Tibial artery (tissue), 4 donors: ENCODE measurements around the gene TMTC4.

Experiments used
- DNase-seq, 2 donors: peaks; one replicate each; pipeline ENCODE4 v3.0.0-alpha.2; 2019
- H3K27ac ChIP-seq, 2 donors: fragments of 200-600 bp; sonication (generic) in 1 of 2; 1 replicate in 1 of 2; 2 replicates in 1 of 2; pipeline ENCODE4 v1.5.1; 2018 to 2019; ENCODE audit warnings: mild to moderate bottlenecking in 1 of 2
- H3K27me3 ChIP-seq, 2 donors: fragments of 200-600 bp; sonication (generic) in 1 of 2; one replicate each; pipeline versions ENCODE4 v1.5.1 to v1.6.0; 2016 to 2019
- H3K36me3 ChIP-seq, 3 donors: fragments of 200-600 bp; sonication (generic) in 2 of 3; one replicate each; pipeline ENCODE4 v1.5.1; 2016 to 2019; ENCODE audit warnings: mild to moderate bottlenecking in 2 of 3
- H3K4me1 ChIP-seq, 4 donors: fragments of 200-600 bp; sonication (generic) in 2 of 4; 1 replicate in 3 of 4; 2 replicates in 1 of 4; pipeline ENCODE4 v1.5.1; 2016 to 2019
- H3K4me3 ChIP-seq, 2 donors: fragments of 200-600 bp; sonication (generic) in 1 of 2; 1 replicate in 1 of 2; 2 replicates in 1 of 2; pipeline ENCODE4 v1.5.1; 2018 to 2019; ENCODE audit warnings: mild to moderate bottlenecking in 2 of 2
- H3K9me3 ChIP-seq, 3 donors: fragments of 200-600 bp; sonication (generic) in 1 of 3; one replicate each; pipeline ENCODE4 v1.5.1; 2016 to 2019
- CTCF ChIP-seq, 2 experiments: fragments of 200-600 bp in 1 of 2; fragments of 450-650 bp in 1 of 2; IDR thresholded peaks; one replicate each; pipeline ENCODE4 v1.5.1; 2017 to 2019; ENCODE audit warnings: antibody characterized with exemption in 2 of 2, mild to moderate bottlenecking in 1 of 2, moderate library complexity in 1 of 2
- intact Hi-C: fragments of 100-400 bp; cut with DNase I; formaldehyde crosslinking; loops from one replicate; pipeline ENCODE4 v1.15.0; 2023; ENCODE audit warnings: low total_unique reads

TMTC4 gene

GRCh38 chr13:100673376-100673712 lies 1.3 kb downstream of the TMTC4 start:
- peak overlapping the region; percentile 50 to 72 for H3K27ac ChIP-seq
- no peak for DNase-seq
- H3K4me3 ChIP-seq = peak overlapping the region; percentile 89 to 94
- H3K9me3 ChIP-seq = no peaks in the 10 kb centered on the region
- intact Hi-C loops = loop anchor here (10.0 kb wide), 1 partner anchor 719 kb away; no protein-coding TSS in a partner anchor
- no peak for TF ChIP-seq CTCF (IDR thresholded peaks at IDR 0.05)
- H3K27me3 ChIP-seq = no peaks in the 10 kb centered on the region
- H3K4me1 ChIP-seq = peaks cover 0 to 20% (median 13%) of the 10 kb centered on the region in 4 donors
- peaks cover 0 to under 1% (median 0%) of the 10 kb centered on the region in 3 donors for H3K36me3 ChIP-seq

DNA sequence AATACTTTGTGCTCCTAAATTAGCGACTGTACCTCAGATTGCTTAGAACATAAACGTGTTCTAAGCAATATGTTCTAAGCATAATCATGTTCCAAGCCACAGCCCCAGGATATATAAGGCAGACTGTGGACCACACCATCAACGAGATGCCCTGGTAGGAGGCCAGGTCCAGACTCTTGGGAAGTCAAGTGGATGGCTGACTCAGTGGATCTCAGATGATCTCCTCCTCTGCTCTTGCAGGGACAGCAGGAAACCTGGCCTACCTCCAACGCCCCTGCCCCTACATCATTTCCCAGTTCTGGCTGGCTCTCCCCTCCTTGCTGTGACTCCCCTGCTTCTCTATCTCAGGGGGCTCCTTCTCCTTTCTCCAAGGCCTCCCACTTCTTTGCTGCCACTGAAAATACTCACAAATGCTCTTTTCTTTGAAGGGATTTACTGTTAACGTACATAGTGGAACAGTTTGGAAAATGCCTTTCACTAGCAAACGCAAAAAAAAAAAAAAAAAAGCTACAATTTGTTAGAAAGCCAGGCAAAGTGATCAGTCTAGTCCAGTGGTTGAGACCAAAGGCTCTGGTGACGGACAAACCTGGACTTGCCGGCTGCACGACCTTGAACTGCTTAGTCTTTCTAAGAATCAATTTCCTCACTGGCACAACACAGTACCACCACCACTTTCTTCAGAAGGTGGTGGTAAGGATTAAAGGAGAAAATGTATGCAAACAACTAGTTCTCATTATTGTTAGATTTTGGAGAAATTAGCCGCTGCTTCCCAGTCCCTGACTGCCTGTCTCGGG lies 3.0 kb downstream of the TMTC4 start:
- no peak overlapping the region for H3K4me3 ChIP-seq
- H3K27ac ChIP-seq = no peak overlapping the region
- H3K36me3 ChIP-seq = peaks cover 0 to 18% (median 13%) of the 10 kb centered on the region in 3 donors
- peaks cover 0 to 20% (median 13%) of the 10 kb centered on the region in 4 donors for H3K4me1 ChIP-seq
- H3K9me3 ChIP-seq = no peaks in the 10 kb centered on the region
- intact Hi-C loops = loop anchor here (10.0 kb wide), 1 partner anchor 717 kb away; no protein-coding TSS in a partner anchor
- TF ChIP-seq CTCF (IDR thresholded peaks at IDR 0.05) = no peak
- no peak for DNase-seq
- no peaks in the 10 kb centered on the region for H3K27me3 ChIP-seq

GRCh38 chr13:100668408-100668807 lies 6.2 kb downstream of the TMTC4 start:
- no peak for DNase-seq
- Histone ChIP-seq H3K4me3 (no peak overlapping the region), H3K27me3 (no peaks in the 10 kb centered on the region), H3K36me3 (peaks cover 7 to 45% (median 27%) of the 10 kb centered on the region in 3 donors), H3K9me3 (no peaks in the 10 kb centered on the region), H3K27ac (no peak overlapping the region), H3K4me1 (peaks cover 0 to 11% (median 6%) of the 10 kb centered on the region in 4 donors)
- intact Hi-C loops = no loop called here
- no peak for TF ChIP-seq CTCF (IDR thresholded peaks at IDR 0.05)

DNA sequence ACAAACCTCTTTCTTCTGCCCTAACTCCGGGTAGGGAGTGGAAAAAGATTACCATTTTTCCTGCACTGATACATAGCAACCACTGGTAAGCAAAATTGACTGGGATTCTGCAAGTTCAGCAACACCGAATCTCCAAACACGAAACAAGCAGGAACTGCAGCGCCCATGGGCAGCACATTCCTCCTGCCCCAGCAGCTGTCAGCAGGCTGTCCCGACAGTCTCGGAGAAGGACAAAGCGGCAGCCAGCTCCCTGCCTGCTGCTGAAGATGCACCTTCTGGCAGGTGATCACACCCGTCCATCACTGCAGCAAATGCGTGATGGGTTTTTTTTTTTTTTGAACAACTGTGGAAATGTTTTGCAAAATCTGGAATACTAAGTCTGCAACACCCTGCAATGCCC lies 6.7 kb downstream of the TMTC4 start:
- Histone ChIP-seq H3K4me3 (no peak overlapping the region), H3K4me1 (peaks cover 0 to 6% (median 1%) of the 10 kb centered on the region in 4 donors), H3K27me3 (no peaks in the 10 kb centered on the region), H3K36me3 (peaks cover 7 to 50% (median 32%) of the 10 kb centered on the region in 3 donors), H3K9me3 (no peaks in the 10 kb centered on the region), H3K27ac (no peak overlapping the region)
- no peak for TF ChIP-seq CTCF (IDR thresholded peaks at IDR 0.05)
- DNase-seq = no peak
- intact Hi-C loops = no loop called here

GRCh38 chr13:100666124-100666523 lies 8.5 kb downstream of the TMTC4 start:
- H3K9me3 ChIP-seq = no peaks in the 10 kb centered on the region
- DNase-seq = no peak
- intact Hi-C loops = no loop called here

More at GRCh38 chr13:100666124-100666523, 8.5 kb downstream of the TMTC4 start:
- H3K4me3 ChIP-seq = no peak overlapping the region
- H3K4me1 ChIP-seq = no peaks in the 10 kb centered on the region
- no peak for TF ChIP-seq CTCF (IDR thresholded peaks at IDR 0.05)
- H3K36me3 ChIP-seq = peaks cover 7 to 63% (median 36%) of the 10 kb centered on the region in 3 donors
- H3K27ac ChIP-seq = no peak overlapping the region
- no peaks in the 10 kb centered on the region for H3K27me3 ChIP-seq
